ENCODE data around the gene HFE. TPM values are rescaled to one million over a fixed set of nuclear protein-coding genes. Genes with fewer than 3 reads are reported as not detected.
"Not testable (repeated sequence)": the region's sequence is repeated elsewhere in the genome, so short reads cannot be mapped to it uniquely, and the experiment has no call there.

HFE gene
- total RNA-seq, 2 experiments from 2014 or later, result 3.1 to 3.4 TPM

GRCh38 chr6:26103770-26104456, 16.7 kb downstream of the HFE start:
- CTCF ChIA-PET, result interaction anchor here (0.7 to 15.5 kb wide), 12 partner anchors 10 to 1611 kb away, joined by 3 to 353 read pairs (median 4); partner anchors contain the start of gene HFE
- peak; percentile 93 for DNase-seq
- peak overlapping the region; percentile 80 for H3K4me3 Mint-ChIP-seq
- H3K4me1 Mint-ChIP-seq, result peaks cover 23% of the 10 kb centered on the region
- peak overlapping the region; percentile 99 for H3K27ac Mint-ChIP-seq
- POLR2A ChIA-PET, result interaction anchor here (0.6 to 5.1 kb wide), 42 partner anchors 8 to 1706 kb away, joined by 3 to 204 read pairs (median 8); partner anchors contain the start of gene HFE
- peaks cover 7% of the 10 kb centered on the region for H3K36me3 Mint-ChIP-seq (ENCODE audit: low read depth)
- H3K9me3 Mint-ChIP-seq, result no peaks in the 10 kb centered on the region
- no peaks in the 10 kb centered on the region for H3K27me3 Mint-ChIP-seq

- H3K36me3 Mint-ChIP-seq (ENCODE audit: low read depth), result peaks cover 7% of the 10 kb centered on the region
- POLR2A ChIA-PET, result interaction anchor here (0.6 to 5.1 kb wide), 39 partner anchors 8 to 1706 kb away, joined by 3 to 204 read pairs (median 8); partner anchors contain the start of gene HFE
- no peaks in the 10 kb centered on the region for H3K27me3 Mint-ChIP-seq
- DNase-seq, result peak; percentile 22
- peak overlapping the region; percentile 99 for H3K27ac Mint-ChIP-seq
- CTCF ChIA-PET, result interaction anchor here (0.7 to 15.5 kb wide), 8 partner anchors 11 to 92 kb away, joined by 3 to 353 read pairs (median 6); partner anchors contain the start of gene HFE
- H3K4me1 Mint-ChIP-seq, result peaks cover 23% of the 10 kb centered on the region
- no peaks in the 10 kb centered on the region for H3K9me3 Mint-ChIP-seq
- H3K4me3 Mint-ChIP-seq, result peak overlapping the region; percentile 80
Measured at GRCh38 chr6:26104457-26105108, 17.4 kb downstream of the HFE start.

GRCh38 chr6:26105109-26105730, 18.0 kb downstream of the HFE start:
- Mint-ChIP-seq H3K4me3 (no peak overlapping the region), H3K9me3 (no peaks in the 10 kb centered on the region), H3K36me3 (ENCODE audit: low read depth) (peaks cover 7% of the 10 kb centered on the region), H3K27me3 (no peaks in the 10 kb centered on the region), H3K27ac (peak overlapping the region; percentile 99), H3K4me1 (peaks cover 23% of the 10 kb centered on the region)
- DNase-seq, result no peak
- POLR2A ChIA-PET, result interaction anchor here (0.6 to 5.1 kb wide), 26 partner anchors 7 to 1029 kb away, joined by 3 to 204 read pairs (median 14); partner anchors contain the start of gene HFE
- CTCF ChIA-PET, result interaction anchor here (0.7 to 15.5 kb wide), 5 partner anchors 11 to 91 kb away, joined by 3 to 353 read pairs (median 4); a partner anchor contains a TSS

GRCh38 chr6:26105842-26106241, 18.6 kb downstream of the HFE start:
- H3K27ac Mint-ChIP-seq, result no peak overlapping the region
- no peaks in the 10 kb centered on the region for H3K9me3 Mint-ChIP-seq
- POLR2A ChIA-PET, result interaction anchor here (0.6 to 4.3 kb wide), 9 partner anchors 18 to 164 kb away, joined by 3 to 204 read pairs (median 9); a partner anchor contains a TSS
- no peak for DNase-seq
- CTCF ChIA-PET, result interaction anchor here (0.7 to 1.0 kb wide), 2 partner anchors 8 to 17 kb away, joined by 3 read pairs; no protein-coding TSS in a partner anchor
- H3K4me3 Mint-ChIP-seq, result no peak overlapping the region
- peaks cover 23% of the 10 kb centered on the region for H3K4me1 Mint-ChIP-seq
- H3K36me3 Mint-ChIP-seq (ENCODE audit: low read depth), result peaks cover 7% of the 10 kb centered on the region
- H3K27me3 Mint-ChIP-seq, result no peaks in the 10 kb centered on the region

- Mint-ChIP-seq H3K36me3 (ENCODE audit: low read depth) (peaks cover 7% of the 10 kb centered on the region), H3K4me3 (no peak overlapping the region), H3K27ac (no peak overlapping the region), H3K27me3 (peaks cover 4% of the 10 kb centered on the region), H3K4me1 (peaks cover 16% of the 10 kb centered on the region), H3K9me3 (no peaks in the 10 kb centered on the region)
- ChIA-PET CTCF (interaction anchor here (0.6 to 1.4 kb wide), 2 partner anchors 18 to 1788 kb away, joined by 3 to 4 read pairs; no protein-coding TSS in a partner anchor), POLR2A (interaction anchor here (1.0 to 4.3 kb wide), 8 partner anchors 12 to 90 kb away, joined by 3 to 42 read pairs (median 6); partner anchors contain the start of gene HFE)
- DNase-seq, result no peak
Measured at GRCh38 chr6:26107935-26108334, 20.7 kb downstream of the HFE start.

- DNase-seq, result no peak
- Mint-ChIP-seq H3K27me3 (peaks cover 4% of the 10 kb centered on the region), H3K4me1 (no peaks in the 10 kb centered on the region), H3K9me3 (no peaks in the 10 kb centered on the region), H3K4me3 (no peak overlapping the region), H3K27ac (no peak overlapping the region), H3K36me3 (ENCODE audit: low read depth) (no peaks in the 10 kb centered on the region)
- ChIA-PET CTCF (interaction anchor here (0.7 to 1.4 kb wide), 2 partner anchors 13 to 20 kb away, joined by 3 read pairs; no protein-coding TSS in a partner anchor), POLR2A (interaction anchor here (1.3 to 4.3 kb wide), 4 partner anchors 9 to 46 kb away, joined by 3 to 42 read pairs (median 18); a partner anchor contains a TSS)
Measured at GRCh38 chr6:26109772-26110171, 22.5 kb downstream of the HFE start.

- ChIA-PET CTCF (no interaction called here), POLR2A (interaction anchor here (1.2 to 4.9 kb wide), 3 partner anchors 9 to 87 kb away, joined by 3 to 48 read pairs (median 31); a partner anchor contains a TSS)
- Mint-ChIP-seq H3K36me3 (ENCODE audit: low read depth) (peaks cover 3% of the 10 kb centered on the region), H3K27me3 (peaks cover 4% of the 10 kb centered on the region), H3K9me3 (no peaks in the 10 kb centered on the region), H3K4me1 (peaks cover 10% of the 10 kb centered on the region), H3K27ac (no peak overlapping the region), H3K4me3 (no peak overlapping the region)
- DNase-seq, result no peak
Measured at GRCh38 chr6:26113570-26113969, 26.3 kb downstream of the HFE start.

GRCh38 chr6:26115226-26115625, 28.0 kb downstream of the HFE start:
- ChIA-PET POLR2A (interaction anchor here (1.2 to 4.9 kb wide), 4 partner anchors 9 to 59 kb away, joined by 4 to 48 read pairs (median 19); a partner anchor contains a TSS), CTCF (no interaction called here)
- Mint-ChIP-seq H3K9me3 (no peaks in the 10 kb centered on the region), H3K4me3 (no peak overlapping the region), H3K4me1 (peaks cover 12% of the 10 kb centered on the region), H3K27ac (no peak overlapping the region), H3K36me3 (ENCODE audit: low read depth) (peaks cover 3% of the 10 kb centered on the region), H3K27me3 (peaks cover 4% of the 10 kb centered on the region)
- no peak for DNase-seq

- no peak overlapping the region for H3K27ac Mint-ChIP-seq
- peaks cover 4% of the 10 kb centered on the region for H3K27me3 Mint-ChIP-seq
- DNase-seq, result no peak
- ChIA-PET CTCF (no interaction called here), POLR2A (interaction anchor here (1.0 to 4.9 kb wide), 5 partner anchors 8 to 84 kb away, joined by 3 to 48 read pairs (median 4); a partner anchor contains a TSS)
- H3K36me3 Mint-ChIP-seq (ENCODE audit: low read depth), result peaks cover 3% of the 10 kb centered on the region
- no peaks in the 10 kb centered on the region for H3K9me3 Mint-ChIP-seq
- H3K4me3 Mint-ChIP-seq, result no peak overlapping the region
- peaks cover 18% of the 10 kb centered on the region for H3K4me1 Mint-ChIP-seq
Measured at GRCh38 chr6:26116267-26116666, 29.0 kb downstream of the HFE start.

GRCh38 chr6:26118999-26119398, 31.8 kb downstream of the HFE start:
- ChIA-PET CTCF (interaction anchor here (0.7 to 1.6 kb wide), 2 partner anchors 23 to 55 kb away, joined by 4 read pairs; no protein-coding TSS in a partner anchor), POLR2A (interaction anchor here (0.6 to 2.8 kb wide), 8 partner anchors 9 to 75 kb away, joined by 3 to 24 read pairs (median 6); a partner anchor contains a TSS)
- H3K36me3 Mint-ChIP-seq (ENCODE audit: low read depth), result peaks cover 12% of the 10 kb centered on the region
- no peaks in the 10 kb centered on the region for H3K27me3 Mint-ChIP-seq
- no peak overlapping the region for H3K4me3 Mint-ChIP-seq
- no peaks in the 10 kb centered on the region for H3K9me3 Mint-ChIP-seq
- no peak for DNase-seq
- H3K27ac Mint-ChIP-seq, result no peak overlapping the region
- H3K4me1 Mint-ChIP-seq, result peaks cover 34% of the 10 kb centered on the region

- not testable (repeated sequence) for DNase-seq, H3K4me3 Mint-ChIP-seq, H3K27me3 Mint-ChIP-seq, H3K27ac Mint-ChIP-seq, H3K9me3 Mint-ChIP-seq
- POLR2A ChIA-PET, result interaction anchor here (0.7 to 2.8 kb wide), 8 partner anchors 11 to 89 kb away, joined by 3 to 24 read pairs (median 6); a partner anchor contains a TSS
- Mint-ChIP-seq H3K36me3 (ENCODE audit: low read depth) (peaks cover 23% of the 10 kb centered on the region), H3K4me1 (peaks cover 31% of the 10 kb centered on the region)
- CTCF ChIA-PET, result interaction anchor here (1.5 to 1.6 kb wide), 2 partner anchors 16 to 54 kb away, joined by 4 to 8 read pairs; a partner anchor contains a TSS
Measured at GRCh38 chr6:26120115-26120514, 32.9 kb downstream of the HFE start.

- no peak overlapping the region for H3K4me3 Mint-ChIP-seq
- no peaks in the 10 kb centered on the region for H3K27me3 Mint-ChIP-seq
- ChIA-PET CTCF (interaction anchor here (1.5 kb wide), 1 partner anchor 17 kb away, joined by 8 read pairs; a partner anchor contains a TSS), POLR2A (interaction anchor here (1.0 to 2.8 kb wide), 5 partner anchors 12 to 75 kb away, joined by 5 to 24 read pairs (median 9); a partner anchor contains a TSS)
- H3K36me3 Mint-ChIP-seq (ENCODE audit: low read depth), result peaks cover 28% of the 10 kb centered on the region
- DNase-seq, result no peak
- H3K27ac Mint-ChIP-seq, result peak overlapping the region; percentile 100
- H3K4me1 Mint-ChIP-seq, result peaks cover 26% of the 10 kb centered on the region
- H3K9me3 Mint-ChIP-seq, result no peaks in the 10 kb centered on the region
Measured at GRCh38 chr6:26120807-26121140, 33.5 kb downstream of the HFE start.
